HG02763 (cell line): ENCODE measurements around the gene ART3.

ENCODE experiments used
- ATAC-seq: cut with Tn5 transposase; IDR thresholded peaks from one replicate; pipeline ENCODE4 v1.9.1; 2021; ENCODE audit warnings: mild to moderate bottlenecking, moderate library complexity; ENCODE audit not compliant: unreplicated experiment

ART3 gene

DNA sequence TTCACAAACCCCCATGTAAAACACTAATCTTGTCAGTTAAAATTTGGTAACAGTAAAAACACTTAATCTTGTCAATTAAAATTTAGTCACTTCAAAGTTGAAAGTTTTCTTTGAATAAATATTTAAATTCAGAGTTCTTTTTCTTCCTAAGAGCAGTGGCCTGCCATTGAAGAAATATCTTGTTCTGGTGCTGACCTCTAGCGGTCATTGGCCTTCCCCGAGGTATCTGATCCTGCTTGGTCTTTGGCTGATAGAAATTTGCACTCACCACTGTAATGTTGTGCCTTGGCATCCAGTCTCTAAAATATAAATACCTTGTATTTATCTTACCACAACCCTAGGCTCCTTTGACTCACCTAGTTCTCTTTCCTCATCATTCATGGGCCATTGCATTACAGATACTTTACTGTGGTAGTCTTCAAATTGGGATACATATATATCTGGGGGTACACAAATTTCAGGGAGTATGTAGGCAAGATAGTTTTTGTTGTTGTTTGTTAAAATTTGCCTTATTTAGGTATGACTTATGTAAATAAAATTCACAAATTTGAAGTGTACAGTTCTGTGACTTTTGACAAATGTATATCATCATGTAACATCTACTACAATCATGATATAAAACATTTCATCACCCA is 6.7 kb upstream of the ART3 start:
- peak; percentile 64 for ATAC-seq

DNA sequence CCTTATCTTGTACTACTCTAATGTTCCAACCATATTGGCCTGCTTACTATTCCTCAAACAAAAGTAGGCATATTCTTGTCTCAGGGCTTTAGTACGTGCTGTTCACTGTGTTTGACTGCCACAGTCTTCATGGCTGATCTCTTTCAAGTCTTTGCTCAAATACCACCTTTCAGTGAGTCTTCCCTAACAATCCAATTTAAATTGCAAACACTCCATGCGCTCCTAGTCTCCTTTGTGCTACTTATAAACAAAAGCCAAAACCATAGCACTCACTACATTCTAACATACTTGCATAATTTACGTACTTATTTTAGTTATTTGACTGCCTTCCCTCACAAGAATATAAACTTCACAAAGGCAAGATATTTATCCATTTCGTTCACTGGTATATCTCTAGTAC is 1.7 kb upstream of the ART3 start:
- no peak for ATAC-seq

DNA sequence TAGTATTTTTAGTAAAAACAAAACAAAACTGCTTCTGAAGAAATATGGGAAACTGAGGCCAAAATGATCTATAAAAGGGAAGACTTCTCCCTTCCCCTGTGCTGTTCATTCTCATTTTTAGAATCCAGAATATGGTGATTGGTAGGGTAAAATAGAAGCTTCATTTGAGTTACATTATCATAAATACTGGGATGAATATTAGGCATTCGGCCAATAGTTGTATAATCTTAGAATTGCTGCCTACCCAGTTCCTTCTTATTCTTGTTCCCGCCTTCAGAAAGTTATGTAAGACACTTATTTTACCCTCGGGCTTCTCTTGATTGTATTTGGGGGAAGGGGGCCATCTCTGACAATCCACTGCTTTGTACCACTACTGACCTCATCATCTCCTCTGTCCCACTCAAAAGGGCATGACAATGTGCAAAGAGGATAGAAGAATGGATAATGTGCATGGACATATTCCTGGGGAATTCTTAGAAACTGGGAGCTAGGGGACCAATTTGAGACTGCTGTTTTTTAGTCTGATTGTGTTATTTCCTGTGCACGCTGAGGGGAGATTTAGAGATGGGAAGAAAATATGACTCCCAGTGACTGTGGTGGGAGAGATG is 588 bp downstream of the ART3 start:
- no peak for ATAC-seq

DNA sequence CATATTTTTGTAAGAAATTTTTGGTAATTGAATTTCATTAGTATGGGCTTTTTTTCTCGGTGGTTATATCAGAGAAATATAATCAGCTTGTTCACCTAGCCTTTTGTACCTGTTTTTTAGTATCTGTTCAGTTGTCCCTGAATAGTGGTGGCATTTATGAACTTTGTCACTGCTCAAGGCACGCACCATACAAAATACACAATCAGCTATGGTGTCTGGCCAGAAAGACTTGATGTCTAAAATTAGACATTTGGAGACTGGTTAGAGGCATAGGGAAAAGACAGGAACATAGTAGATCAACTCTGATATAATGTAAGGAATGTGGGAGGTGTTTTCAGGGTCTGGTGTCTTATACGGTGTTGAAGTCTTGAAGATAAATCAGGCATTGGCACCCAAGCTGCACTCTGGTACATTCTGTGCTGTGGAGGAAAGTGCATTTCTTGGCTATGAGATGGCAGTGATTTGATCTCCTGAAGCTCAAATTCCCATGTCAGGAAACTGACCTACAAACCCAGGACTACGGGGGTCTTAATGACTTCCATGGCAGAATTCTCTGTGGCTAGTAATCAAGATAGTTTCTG is 3.6 kb downstream of the ART3 start:
- no peak for ATAC-seq

DNA sequence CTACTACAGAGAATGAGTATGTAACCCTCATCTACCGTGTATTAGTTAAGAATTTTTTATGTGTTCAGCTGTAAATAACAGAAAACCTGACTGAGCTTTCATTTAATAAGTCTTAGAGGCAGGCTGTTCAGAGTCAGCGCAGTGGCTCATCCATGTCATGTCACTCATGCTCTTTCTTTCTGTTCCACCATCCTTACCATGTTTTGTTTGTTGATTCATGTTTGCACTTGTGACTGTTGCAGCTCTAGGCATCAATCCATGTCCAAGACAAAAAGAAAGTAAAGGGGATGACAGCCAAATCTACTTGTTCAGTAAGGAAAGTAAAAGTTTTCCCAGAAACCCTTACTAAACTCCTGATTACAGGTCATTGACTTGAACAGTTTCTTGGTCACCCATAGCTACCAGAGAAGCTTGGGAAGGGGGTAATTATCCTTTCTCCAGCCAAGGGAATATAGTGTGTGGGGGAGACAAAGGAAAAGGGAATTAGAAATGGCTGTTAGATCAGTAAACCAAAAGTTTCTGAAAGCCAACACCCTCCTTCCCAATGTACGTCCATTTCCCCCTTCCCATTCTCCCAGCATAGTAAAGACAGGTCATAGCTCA is 9.0 kb downstream of the ART3 start:
- ATAC-seq = no peak

DNA sequence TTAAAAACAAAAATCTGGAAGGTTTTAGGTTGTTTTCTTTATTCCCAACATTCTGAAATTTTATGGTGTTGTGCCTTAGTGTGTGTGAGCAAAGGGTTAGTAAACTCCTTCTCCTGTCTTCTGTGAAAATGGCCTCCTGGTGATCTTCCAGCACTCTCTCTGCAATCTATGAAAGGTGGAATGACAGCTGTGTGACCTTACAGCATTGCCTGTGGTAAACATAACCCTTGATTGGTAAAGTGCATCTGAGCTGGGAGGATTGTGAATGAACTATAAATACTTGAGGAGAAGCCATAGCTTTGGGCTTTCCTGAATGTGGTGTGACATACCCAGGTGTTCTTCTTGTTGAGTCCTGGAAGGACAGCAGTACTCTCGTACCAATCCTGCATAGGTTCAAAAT is 10.0 kb downstream of the ART3 start:
- no peak for ATAC-seq

DNA sequence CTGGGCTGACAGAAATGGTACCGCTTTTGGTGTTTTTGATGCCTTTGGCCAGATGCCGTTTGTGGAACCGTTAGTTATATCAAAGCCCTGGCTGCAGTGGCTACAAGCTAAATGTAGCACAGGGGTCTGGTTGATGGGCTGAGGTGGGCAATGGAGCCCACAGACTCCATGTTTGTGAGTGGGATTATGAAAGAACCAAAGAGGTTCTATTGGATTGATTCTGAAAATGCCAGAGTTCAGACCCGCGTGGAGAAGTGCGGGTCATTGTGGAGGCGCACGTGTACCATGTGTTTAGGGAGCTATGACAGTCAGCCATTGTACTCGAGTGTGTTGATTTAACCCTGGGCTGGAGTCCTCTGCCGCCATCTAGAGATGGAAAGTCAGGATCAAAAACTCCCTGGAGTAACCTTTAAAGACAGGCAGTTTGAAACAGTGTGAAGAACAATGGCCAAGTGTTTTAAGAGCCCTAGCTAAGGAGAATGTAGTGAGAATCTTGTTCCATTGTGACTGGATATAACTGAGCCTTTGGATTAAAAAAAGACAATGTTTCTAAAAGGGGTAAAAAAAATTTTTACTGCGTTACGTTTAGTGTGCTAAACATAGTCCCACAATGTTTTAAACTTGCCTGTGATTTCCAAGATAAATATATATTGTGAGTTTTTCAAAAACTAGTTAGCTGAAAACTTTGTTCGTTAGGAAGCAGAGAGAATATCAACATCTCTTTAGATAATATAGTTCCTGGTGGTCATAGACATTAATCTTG is 12.7 kb downstream of the ART3 start:
- no peak for ATAC-seq

DNA sequence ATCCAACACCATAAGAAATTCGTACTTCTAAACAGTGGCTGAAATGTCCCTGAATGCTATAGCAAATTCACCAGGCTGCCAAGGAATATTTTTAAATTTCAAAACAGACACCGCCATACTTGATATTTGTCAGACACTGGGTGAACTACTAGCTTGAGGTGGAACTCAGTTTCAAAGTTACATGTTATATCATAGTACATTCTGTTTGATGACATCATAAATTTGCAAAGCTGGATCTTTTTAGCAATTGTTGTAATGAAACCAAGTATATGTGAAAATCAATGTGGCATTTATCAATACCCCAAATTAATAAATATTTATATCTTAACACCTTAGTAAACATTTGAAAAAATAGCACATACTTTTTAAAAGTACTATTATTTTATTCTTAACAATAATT is 14.2 kb downstream of the ART3 start:
- no peak for ATAC-seq

DNA sequence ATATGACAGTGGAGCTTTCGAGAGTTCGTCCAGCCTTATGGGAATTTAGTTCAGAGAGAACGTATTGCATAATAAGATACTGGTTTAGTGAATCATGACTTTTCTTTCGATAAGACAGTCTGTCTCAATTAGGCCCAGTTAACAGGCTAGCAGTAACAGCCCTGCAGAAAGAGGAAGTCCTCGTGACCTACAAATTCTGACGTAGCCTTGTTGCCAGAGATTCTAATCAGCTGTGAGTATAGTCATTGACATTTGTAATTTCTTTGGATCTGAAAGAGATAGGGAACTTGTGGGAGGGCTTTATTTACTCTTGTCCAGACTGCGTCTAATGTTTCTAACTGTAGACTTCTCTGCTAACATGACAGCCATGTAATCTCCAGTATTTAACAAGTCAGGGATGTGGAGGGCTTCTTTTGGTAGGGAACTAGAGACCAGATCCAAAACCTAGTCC is 15.8 kb downstream of the ART3 start:
- ATAC-seq = peak; percentile 47

DNA sequence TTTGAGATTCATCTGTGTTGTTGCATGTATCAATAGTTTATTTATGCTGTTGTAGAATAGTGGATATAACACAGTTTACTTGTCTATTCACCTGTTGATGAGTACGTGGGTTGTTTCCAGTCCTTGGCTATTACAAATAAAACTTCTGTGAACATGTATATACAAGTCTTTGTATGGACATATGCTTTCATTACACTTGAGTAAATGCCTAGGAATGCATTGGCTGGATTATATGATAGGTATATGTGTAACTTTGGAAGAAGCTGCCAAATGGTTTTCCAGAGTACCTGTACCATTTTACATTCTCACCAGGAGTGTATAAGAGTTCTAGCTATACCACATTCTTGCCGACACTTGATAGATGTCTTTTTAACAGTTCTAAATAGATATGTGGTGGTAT is 16.5 kb downstream of the ART3 start:
- no peak for ATAC-seq

DNA sequence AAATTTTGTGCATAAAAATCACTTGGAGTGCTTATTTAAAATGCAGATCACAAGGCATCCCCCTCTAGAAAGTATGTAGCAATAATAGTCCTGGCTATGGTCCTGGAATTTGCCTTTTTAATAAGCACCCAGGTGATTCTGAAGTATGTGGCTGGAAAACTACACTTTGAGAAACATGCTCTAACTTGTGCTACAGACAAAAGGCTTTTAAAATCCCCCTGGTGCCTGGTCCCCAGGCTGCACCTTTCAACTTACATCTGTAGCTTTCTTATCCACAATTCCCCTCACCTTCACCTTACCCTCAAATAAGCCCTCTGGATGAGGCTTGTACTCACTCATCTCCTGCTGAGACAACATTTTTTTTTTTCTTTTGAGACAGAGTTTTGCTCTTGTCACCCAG is 21.1 kb downstream of the ART3 start:
- no peak for ATAC-seq

DNA sequence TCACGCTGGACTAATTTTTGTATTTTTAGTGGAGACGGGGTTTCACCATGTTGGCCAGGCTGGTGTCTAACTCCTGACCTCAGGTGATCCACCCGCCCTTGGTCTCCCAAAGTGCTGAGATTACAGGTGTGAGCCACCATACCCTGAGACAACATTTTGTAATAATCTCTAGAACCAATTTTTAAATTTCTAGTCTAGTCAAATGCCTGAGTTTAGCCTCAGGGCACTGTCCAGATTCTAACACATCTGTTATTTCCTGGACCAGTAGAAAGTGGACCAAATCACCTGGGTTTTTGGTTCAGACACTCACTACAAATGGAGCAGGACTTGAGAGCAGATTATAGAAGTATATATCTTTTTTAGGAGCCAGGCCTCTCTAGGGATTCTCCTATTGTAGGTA is 21.6 kb downstream of the ART3 start:
- ATAC-seq = no peak

DNA sequence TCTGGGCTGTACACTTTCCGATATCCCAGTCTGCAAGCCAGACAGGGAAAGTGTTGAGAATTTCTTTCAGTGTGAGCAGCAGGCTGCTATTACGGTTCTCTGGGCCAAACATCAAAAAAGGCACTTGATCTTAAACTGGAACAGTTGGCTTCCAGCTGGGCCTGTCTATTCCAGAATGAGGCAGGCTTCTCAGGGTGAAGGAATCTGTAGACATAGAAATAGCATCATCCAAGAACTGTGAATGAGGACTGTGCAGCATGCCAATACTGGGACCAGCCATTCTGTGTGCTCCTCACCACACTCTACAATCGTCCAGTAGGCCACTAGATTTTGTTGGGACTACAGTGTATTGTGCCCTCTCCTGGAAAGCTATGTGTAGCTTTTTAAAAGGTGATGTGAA is 31.1 kb downstream of the ART3 start:
- no peak for ATAC-seq

DNA sequence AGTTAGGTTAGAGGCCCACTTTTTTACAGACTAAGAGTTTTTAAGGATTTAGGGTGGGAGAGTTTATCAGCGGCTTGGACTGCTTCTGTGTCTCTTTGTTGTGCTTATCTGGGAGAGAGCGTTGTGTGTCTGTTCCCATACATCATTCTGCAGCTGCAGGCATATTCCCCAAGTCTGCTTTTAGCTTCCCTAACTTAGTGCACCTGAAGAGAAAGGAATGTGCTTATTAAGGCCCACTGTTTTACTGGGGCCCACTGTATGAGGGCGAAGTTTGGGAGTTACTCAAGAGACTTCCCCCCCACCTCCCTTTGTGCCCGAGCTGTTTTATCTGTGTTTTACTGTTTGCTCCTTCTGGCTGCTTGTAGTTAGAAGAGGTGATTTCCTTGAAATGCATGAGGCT is 31.9 kb downstream of the ART3 start:
- ATAC-seq = no peak

DNA sequence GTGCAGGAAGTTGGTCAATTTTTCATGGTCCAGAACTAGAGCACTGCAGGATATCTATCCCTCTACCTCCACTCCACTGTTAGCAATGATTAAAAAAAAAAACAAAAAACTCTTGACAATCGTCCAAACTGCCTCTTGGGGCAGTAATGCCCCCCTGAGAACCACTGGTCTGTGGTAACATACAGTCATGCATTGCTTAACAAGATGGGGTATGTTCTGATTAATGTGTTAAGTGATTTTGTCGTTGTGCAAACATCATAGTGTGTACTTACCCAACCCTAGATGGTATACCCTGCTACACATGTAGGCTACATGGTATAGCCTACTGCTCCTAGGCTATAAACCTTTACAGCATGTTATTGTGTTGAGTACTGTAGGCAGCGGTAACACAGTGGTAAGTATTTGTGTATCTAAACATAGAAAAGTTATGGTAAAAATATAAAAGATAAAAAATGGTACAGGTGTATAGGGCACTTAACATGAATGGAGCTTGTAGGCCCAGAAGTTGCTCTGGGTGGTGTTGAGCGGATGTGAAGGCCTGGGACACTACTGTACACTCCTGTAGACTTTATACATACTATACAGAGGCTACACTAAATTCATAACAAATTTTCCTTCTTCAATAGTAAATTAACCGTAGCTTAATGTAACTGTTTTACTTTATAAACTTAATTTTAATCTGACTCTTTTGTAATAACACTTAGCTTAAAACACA is 34.1 kb downstream of the ART3 start:
- ATAC-seq = no peak

DNA sequence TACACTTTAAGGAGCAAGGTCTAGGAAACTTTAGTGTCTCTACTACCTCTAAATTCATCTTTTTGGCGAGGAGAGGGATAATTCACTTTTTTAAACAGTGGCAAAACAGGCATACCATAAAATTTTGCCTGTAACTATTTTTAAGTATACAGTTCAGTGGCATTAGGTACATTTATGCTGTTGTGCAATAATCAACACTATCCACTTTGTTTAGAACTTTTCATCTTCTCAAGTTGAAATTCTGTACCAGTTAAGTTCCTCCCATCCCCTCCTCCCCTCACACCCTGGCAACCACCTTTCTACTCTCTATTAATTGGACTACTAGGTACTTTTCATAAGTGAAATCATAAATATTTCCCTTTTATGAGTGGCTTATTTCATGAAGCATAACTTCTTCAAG is 42.3 kb downstream of the ART3 start:
- no peak for ATAC-seq

DNA sequence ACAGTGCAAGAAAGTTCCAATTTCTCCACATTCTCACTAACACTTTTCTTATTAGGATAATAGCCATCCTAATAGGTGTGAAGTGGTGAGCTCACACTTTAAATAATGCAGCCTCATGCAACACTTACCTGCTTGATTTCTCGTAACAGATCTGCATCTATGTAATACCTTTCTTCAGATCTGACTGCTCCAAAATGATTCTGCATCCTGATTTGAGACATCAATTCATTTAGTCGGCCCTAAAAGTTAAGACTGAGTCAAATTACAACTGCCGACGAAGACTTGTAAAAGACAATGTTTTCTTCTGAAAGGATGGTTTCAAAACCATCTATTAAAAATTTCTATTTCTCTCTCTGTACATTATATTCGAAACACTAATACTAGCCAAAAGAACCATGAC is 43.0 kb downstream of the ART3 start:
- ATAC-seq = no peak

DNA sequence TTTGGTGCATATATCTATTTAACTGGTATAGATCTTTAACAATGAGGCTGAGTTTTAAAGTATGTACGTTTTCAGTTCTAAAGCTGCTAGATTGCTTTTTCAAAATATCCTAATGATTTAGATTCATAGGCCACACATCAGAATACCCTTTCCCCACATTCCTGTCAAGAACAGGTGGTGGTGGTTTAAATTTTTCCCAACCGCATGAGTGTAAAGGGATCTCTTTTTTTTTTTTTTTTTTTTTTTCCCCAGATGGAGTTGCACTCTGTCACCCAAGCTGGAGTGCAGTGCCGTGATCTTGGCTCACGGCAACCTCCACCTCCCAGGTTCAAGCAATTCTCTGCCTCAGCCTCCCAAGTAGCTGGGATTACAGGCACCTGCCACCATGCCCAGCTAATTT is 45.7 kb downstream of the ART3 start:
- no peak for ATAC-seq

DNA sequence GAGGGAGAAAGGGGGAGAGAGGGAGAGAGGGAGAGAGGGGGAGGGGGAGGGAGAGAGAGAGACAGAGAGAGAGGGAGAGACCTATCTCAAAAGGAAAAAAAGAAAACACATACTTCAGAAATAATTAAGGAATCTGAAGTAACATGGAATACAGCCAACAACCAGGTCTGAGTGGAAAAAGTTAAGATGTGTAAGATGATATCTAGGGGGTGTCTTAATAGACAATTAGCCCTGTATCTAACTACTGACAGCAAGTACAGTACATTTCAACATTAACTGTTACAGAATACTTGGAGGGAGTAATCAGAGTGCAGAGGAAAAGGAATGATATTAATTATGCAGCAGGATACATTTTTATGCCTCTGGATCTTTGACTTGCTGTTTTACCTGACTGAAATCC is 51.3 kb downstream of the ART3 start:
- no peak for ATAC-seq

DNA sequence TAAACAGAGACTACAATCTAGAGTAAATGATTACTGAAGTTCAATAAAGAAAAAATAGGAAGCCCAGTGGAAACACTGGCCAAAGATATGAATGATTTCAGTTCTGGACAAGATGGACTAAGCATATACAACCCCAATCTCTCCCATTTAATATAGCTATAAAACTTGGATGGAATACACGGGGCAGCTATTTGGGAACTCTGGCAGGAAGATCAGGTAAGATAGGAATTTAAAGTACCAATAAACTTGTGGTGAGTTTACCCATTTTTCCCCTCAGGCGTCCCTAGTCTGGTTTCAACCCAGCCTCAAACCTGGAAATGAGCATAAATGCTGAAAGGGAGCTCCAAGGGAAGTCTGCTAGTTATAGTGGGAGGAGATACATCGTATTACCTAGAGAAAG is 53.2 kb downstream of the ART3 start:
- no peak for ATAC-seq

DNA sequence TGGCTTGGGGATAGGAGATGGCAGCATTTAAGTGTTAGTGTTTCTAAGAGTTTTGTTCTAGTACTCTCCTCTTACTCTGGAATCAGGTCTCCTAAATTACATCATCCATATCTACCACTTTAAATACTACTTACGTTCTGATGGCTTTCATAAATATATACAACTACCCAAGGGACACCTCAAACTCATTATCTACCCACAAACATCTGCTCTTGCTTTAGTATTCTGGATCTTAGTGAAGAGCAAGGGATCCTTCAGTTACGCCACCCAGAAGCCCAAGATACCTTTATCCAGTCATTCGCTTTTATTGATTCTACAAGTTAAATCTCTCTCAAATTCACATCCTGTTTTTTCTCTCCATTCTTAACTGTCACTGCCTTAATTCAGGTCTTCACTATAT is 66.7 kb downstream of the ART3 start:
- no peak for ATAC-seq
